ENCODE measurements around the gene COX4I2. TPM values are rescaled to one million over a fixed set of nuclear protein-coding genes. Genes with fewer than 3 reads are reported as not detected.
A peak's percentile ranks its signal among the peaks of the same experiment; 100 is the strongest.

Gene COX4I2
- total RNA-seq, 2 donors from 2014 or later, result 0.41 to 3.6 TPM

- intact Hi-C loops (cut with DNase I), result no loop called here
- Histone ChIP-seq H3K27ac (peak overlapping the region in 1 of 2 donors; percentile 18), H3K4me3 (no peak overlapping the region), H3K4me1 (replicated peaks) (peaks cover 7% of the 10 kb centered on the region), H3K27me3 (replicated peaks; ENCODE audit: insufficient read depth) (no peaks in the 10 kb centered on the region), H3K36me3 (no peaks in the 10 kb centered on the region), H3K9me3 (no peaks in the 10 kb centered on the region)
- WGBS, result 15% methylated on average over 1 of the region's 1 CpG
- DNase-seq (ENCODE audit: low spot score), result no peak
- TF ChIP-seq POLR2A (IDR thresholded peaks at IDR 0.05) (no peak), CTCF (IDR thresholded peaks at IDR 0.05) (no peak), POLR2AphosphoS5 (IDR thresholded peaks at IDR 0.05) (no peak)
These were observed 54.0 kb downstream of the COX4I2 start for GRCh38 chr20:31691646-31692275.

GRCh38 chr20:31693402-31693801 is 55.7 kb downstream of the COX4I2 start:
- Histone ChIP-seq H3K36me3 (no peaks in the 10 kb centered on the region), H3K4me1 (replicated peaks) (peaks cover 7% of the 10 kb centered on the region), H3K9me3 (no peaks in the 10 kb centered on the region), H3K4me3 (no peak overlapping the region), H3K27ac (no peak overlapping the region), H3K27me3 (replicated peaks; ENCODE audit: insufficient read depth) (no peaks in the 10 kb centered on the region)
- 89% methylated on average over 6 of the region's 6 CpGs for WGBS
- no peak for DNase-seq (ENCODE audit: low spot score)
- intact Hi-C loops (cut with DNase I), result no loop called here
- TF ChIP-seq POLR2A (IDR thresholded peaks at IDR 0.05) (no peak), CTCF (IDR thresholded peaks at IDR 0.05) (no peak), POLR2AphosphoS5 (IDR thresholded peaks at IDR 0.05) (no peak)

- intact Hi-C loops (cut with DNase I), result no loop called here
- no peaks in the 10 kb centered on the region for H3K36me3 ChIP-seq
- H3K27ac ChIP-seq, result peak overlapping the region in 1 of 2 donors; percentile 2
- H3K4me1 ChIP-seq (replicated peaks), result peaks cover 7% of the 10 kb centered on the region
- TF ChIP-seq POLR2A (IDR thresholded peaks at IDR 0.05) (no peak), CTCF (IDR thresholded peaks at IDR 0.05) (no peak), POLR2AphosphoS5 (IDR thresholded peaks at IDR 0.05) (no peak)
- H3K4me3 ChIP-seq, result no peak overlapping the region
- 76% methylated on average over 4 of the region's 4 CpGs for WGBS
- H3K9me3 ChIP-seq, result no peaks in the 10 kb centered on the region
- DNase-seq (ENCODE audit: low spot score), result no peak
- H3K27me3 ChIP-seq (replicated peaks; ENCODE audit: insufficient read depth), result no peaks in the 10 kb centered on the region
These were observed 56.4 kb downstream of the COX4I2 start for GRCh38 chr20:31693987-31694661.

Small RNA genes lying within 50 kb of the gene (microRNA-seq; reads per million reads assigned to microRNA genes)
- not detected for gene MIR3193

Small RNA genes lying within 50 kb of the gene (small RNA-seq; reads per million reads assigned to genes)
- 0 reads per million in 2 donors for gene MIR3193

Other genes starting within 250 kb of the COX4I2 start
- 100 to 1,000 TPM in 1 of 2 donors, not detected in 1; 672 TPM for gene DEFB119, start 247.3 kb upstream of the COX4I2 start, total RNA-seq
- not detected for gene DEFB121, start 231.7 kb upstream of the COX4I2 start, total RNA-seq
- gene DEFB123, start 197.3 kb upstream of the COX4I2 start, total RNA-seq, result 100 to 1,000 TPM in 1 of 2 donors, not detected in 1; 459 TPM
- gene DEFB124, start 162.8 kb upstream of the COX4I2 start, total RNA-seq, result not detected
- 1 to 10 TPM; 1.3 to 4.9 TPM for gene REM1, start 162.6 kb upstream of the COX4I2 start, total RNA-seq
- gene HM13, start 123.5 kb upstream of the COX4I2 start, total RNA-seq, result 100 to 1,000 TPM in 1 of 2 donors, 10 to 100 TPM in 1; 99.7 to 131 TPM
- 100 to 1,000 TPM; 356 to 514 TPM for gene ID1, start 32.6 kb upstream of the COX4I2 start, total RNA-seq
- 100 to 1,000 TPM; 127 to 155 TPM for gene BCL2L1, start 85.0 kb downstream of the COX4I2 start, total RNA-seq
- gene TPX2, start 101.4 kb downstream of the COX4I2 start, total RNA-seq, result 10 to 100 TPM in 1 of 2 donors, 1 to 10 TPM in 1; 1.4 to 23.2 TPM
- under 1 TPM; 0.27 to 0.91 TPM for gene MYLK2, start 181.4 kb downstream of the COX4I2 start, total RNA-seq
- 1 to 10 TPM in 1 of 2 donors, not detected in 1; 8.3 TPM for gene FOXS1, start 207.7 kb downstream of the COX4I2 start, total RNA-seq
- 10 to 100 TPM in 1 of 2 donors, 1 to 10 TPM in 1; 1.7 to 57.9 TPM for gene DUSP15, start 232.6 kb downstream of the COX4I2 start, total RNA-seq
- 1 to 10 TPM in 1 of 2 donors, not detected in 1; 1.2 TPM for gene TTLL9, start 232.7 kb downstream of the COX4I2 start, total RNA-seq